Activated B cell treated with CpG ODN at 0.5 μM for 24 hours (primary cell): ENCODE data around the gene PPM1J. TPM values are rescaled to one million over a fixed set of nuclear protein-coding genes. Genes with fewer than 3 reads are reported as not detected.

ENCODE experiments used
- ATAC-seq: fragments of 200-7000 bp; cut with Tn5 transposase; one replicate; pipeline ENCODE4 v1.10.0; 2021; ENCODE audit warnings: low read depth, mild to moderate bottlenecking, moderate library complexity
- CTCF ChIA-PET: fragments of 350-600 bp; sonication (Branson Sonifier 250); formaldehyde crosslinking; loops from one replicate; lab custom pipeline; 2021; ENCODE audit warnings: antibody characterized with exemption; lab: Charles Lee
- POLR2A ChIA-PET: fragments of 350-600 bp; sonication (Branson Sonifier 250); formaldehyde crosslinking; loops from one replicate; lab custom pipeline; 2021; ENCODE audit warnings: antibody characterized with exemption; lab: Charles Lee
- DNase-seq: peaks from one replicate; pipeline ENCODE4 v3.0.0; 2022
- H3K27ac Mint-ChIP-seq: one replicate; pipeline ENCODE4 v1.8.0; 2020; ENCODE audit warnings: mixed read lengths
- H3K27me3 Mint-ChIP-seq: one replicate; pipeline ENCODE4 v1.8.0; 2021; ENCODE audit warnings: mixed read lengths
- H3K36me3 Mint-ChIP-seq: one replicate; pipeline ENCODE4 v1.8.0; 2021; ENCODE audit warnings: low read depth, mixed read lengths
- H3K4me1 Mint-ChIP-seq: one replicate; pipeline ENCODE4 v1.8.0; 2021; ENCODE audit warnings: mixed read lengths
- H3K4me3 Mint-ChIP-seq: one replicate; pipeline ENCODE4 v1.8.0; 2020; ENCODE audit warnings: mild to moderate bottlenecking, mixed read lengths
- H3K9me3 Mint-ChIP-seq: one replicate; pipeline ENCODE4 v1.8.0; 2020; ENCODE audit warnings: mixed read lengths
- CTCF ChIP-seq: fragments of 200-600 bp; IDR thresholded peaks from one replicate; pipeline ENCODE4 v1.8.0; 2022; ENCODE audit warnings: antibody characterized with exemption, mild to moderate bottlenecking
- intact Hi-C: fragments of 100-400 bp; cut with micrococcal nuclease; formaldehyde crosslinking; loops from one replicate; pipeline ENCODE4 v1.15.1; 2024
- total RNA-seq: library from RNA; stranded (reverse); gene quantifications from 2 replicates; pipeline ENCODE4 v1.2.3, GENCODE V29; 2022

The PPM1J gene
- total RNA-seq, 1 donor from 2014 or later: 0.75 TPM

- no peak for TF ChIP-seq CTCF
- Mint-ChIP-seq H3K27me3 (no peaks in the 10 kb centered on the region), H3K4me3 (no peak overlapping the region), H3K36me3 (peaks cover 20% of the 10 kb centered on the region), H3K9me3 (no peaks in the 10 kb centered on the region), H3K4me1 (peaks cover 7% of the 10 kb centered on the region), H3K27ac (no peak overlapping the region)
- ATAC-seq: no peak
- ChIA-PET POLR2A (no interaction called here), CTCF (no interaction called here)
- intact Hi-C loops: no loop called here
- no peak for DNase-seq
Observed at GRCh38 chr1:112687361-112687760, 27.8 kb downstream of the PPM1J start.

DNA sequence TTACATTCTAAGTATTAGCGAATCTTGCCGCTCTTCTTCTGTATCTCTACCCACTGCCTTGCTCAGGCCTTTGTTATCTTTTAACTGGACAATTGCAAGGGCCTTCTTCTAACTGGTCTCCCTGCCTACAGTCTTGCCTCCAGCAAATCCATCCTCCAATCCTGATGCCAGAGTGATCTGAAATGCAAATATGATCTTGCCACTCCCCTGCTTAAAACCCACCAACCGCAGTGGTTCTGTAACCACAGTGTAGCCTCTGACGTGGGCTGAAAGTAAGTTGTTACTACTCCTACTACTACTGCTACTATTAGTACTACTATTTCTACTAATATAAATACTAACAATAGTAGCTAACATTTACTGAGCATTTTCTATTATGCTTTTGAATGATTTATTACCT lies 28.3 kb downstream of the PPM1J start:
- ChIA-PET CTCF (no interaction called here), POLR2A (interaction anchor here (0.9 kb wide), 1 partner anchor 12 kb away, joined by 4 read pairs; the partner anchor contains the start of gene MOV10)
- no peak for TF ChIP-seq CTCF
- Mint-ChIP-seq H3K4me3 (no peak overlapping the region), H3K9me3 (no peaks in the 10 kb centered on the region), H3K27ac (no peak overlapping the region), H3K4me1 (peaks cover 7% of the 10 kb centered on the region), H3K36me3 (peaks cover 16% of the 10 kb centered on the region), H3K27me3 (no peaks in the 10 kb centered on the region)
- ATAC-seq (no peak), DNase-seq (no peak)
- intact Hi-C loops: no loop called here

DNA sequence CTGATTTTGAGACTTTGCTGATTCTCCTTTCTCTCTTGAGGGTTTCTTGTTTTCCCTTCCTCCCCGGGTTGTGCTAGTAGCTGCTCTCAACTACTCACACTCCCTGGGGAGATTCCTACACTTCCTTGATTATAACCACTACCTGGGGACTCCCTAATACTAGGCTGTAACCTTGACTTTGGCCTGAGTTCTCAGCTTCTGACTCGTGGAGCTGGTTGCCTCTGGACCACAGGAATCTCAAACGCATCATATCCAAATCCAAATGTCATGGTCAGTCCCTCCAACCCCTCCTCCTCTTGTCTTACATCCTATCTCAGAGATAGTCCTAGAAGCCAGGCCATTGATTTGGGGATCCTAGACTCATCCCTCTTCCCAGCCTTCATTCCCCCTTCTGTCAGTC lies 28.7 kb downstream of the PPM1J start:
- Mint-ChIP-seq H3K27me3 (no peaks in the 10 kb centered on the region), H3K4me3 (no peak overlapping the region), H3K36me3 (peaks cover 12% of the 10 kb centered on the region), H3K27ac (no peak overlapping the region), H3K9me3 (no peaks in the 10 kb centered on the region), H3K4me1 (peaks cover 7% of the 10 kb centered on the region)
- no peak for TF ChIP-seq CTCF
- intact Hi-C loops: no loop called here
- ChIA-PET POLR2A (interaction anchor here (0.9 kb wide), 1 partner anchor 12 kb away, joined by 4 read pairs; the partner anchor contains the start of gene MOV10), CTCF (no interaction called here)
- no peak for DNase-seq
- ATAC-seq: no peak

GRCh38 chr1:112685913-112686312 lies 29.2 kb downstream of the PPM1J start:
- intact Hi-C loops: no loop called here
- peaks cover 7% of the 10 kb centered on the region for H3K4me1 Mint-ChIP-seq
- ChIA-PET CTCF (no interaction called here), POLR2A (interaction anchor here (0.9 kb wide), 1 partner anchor 11 kb away, joined by 4 read pairs; the partner anchor contains the start of gene MOV10)
- H3K4me3 Mint-ChIP-seq: no peak overlapping the region
- DNase-seq: no peak
- H3K36me3 Mint-ChIP-seq: peaks cover 12% of the 10 kb centered on the region
- no peak overlapping the region for H3K27ac Mint-ChIP-seq
- no peaks in the 10 kb centered on the region for H3K9me3 Mint-ChIP-seq
- no peak for TF ChIP-seq CTCF
- ATAC-seq: no peak
- no peaks in the 10 kb centered on the region for H3K27me3 Mint-ChIP-seq

DNA sequence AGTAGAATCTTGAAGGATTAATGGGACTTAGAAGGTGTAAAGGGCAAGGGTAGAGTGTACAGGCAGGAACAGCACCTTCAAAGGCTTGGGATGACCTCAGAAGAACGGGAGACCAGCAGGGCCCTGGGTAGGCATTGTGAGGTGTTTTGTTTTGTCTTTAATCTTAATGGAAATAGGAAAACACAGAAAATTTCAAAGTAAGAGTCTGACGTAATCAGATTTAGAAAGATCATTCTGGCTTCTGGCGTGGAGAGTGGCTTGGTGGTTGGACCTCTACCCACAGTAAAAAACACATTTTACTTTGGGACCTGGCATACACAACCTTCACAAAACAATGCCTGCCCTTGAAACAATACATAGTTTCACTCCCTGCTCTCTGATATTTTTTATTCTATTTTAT lies 36.5 kb downstream of the PPM1J start:
- Mint-ChIP-seq H3K27ac (no peak overlapping the region), H3K9me3 (no peaks in the 10 kb centered on the region), H3K36me3 (peaks cover 2% of the 10 kb centered on the region), H3K4me3 (no peak overlapping the region), H3K27me3 (no peaks in the 10 kb centered on the region), H3K4me1 (peaks cover 27% of the 10 kb centered on the region)
- DNase-seq (no peak), ATAC-seq (no peak)
- ChIA-PET POLR2A (no interaction called here), CTCF (no interaction called here)
- intact Hi-C loops: loop anchor here (10.0 kb wide), 1 partner anchor 174 kb away; the partner anchor contains the start of gene WNT2B
- TF ChIP-seq CTCF: no peak
